HG03066 (cell line): Measurements from ENCODE around the gene ABCA13.

Source experiments
- ATAC-seq: cut with Tn5 transposase; IDR thresholded peaks from one replicate; pipeline ENCODE4 v1.9.1; 2021; ENCODE audit warnings: low read depth; ENCODE audit not compliant: unreplicated experiment

The ABCA13 gene

GRCh38 chr7:48289656-48290055, 118.4 kb downstream of the ABCA13 start:
- no peak for ATAC-seq

DNA sequence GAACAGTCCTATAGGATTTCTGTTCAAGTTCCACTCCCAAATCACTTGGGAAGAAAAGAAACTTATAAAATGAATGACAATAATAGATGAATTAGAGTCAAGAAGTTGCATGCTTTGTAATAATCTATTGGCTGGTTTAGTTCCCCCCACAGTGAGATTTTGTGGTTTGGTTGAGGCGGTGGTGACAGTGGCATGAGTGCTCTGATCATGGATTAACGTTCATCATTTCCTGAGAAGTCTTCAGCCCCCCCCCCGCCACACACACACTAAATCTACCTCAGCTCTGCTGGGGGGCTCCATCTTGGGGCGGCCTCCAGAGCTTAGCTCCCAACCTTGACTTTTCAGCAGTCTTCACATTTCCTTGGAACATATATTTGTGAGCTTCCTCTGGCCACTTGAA, 121.7 kb downstream of the ABCA13 start:
- no peak for ATAC-seq

DNA sequence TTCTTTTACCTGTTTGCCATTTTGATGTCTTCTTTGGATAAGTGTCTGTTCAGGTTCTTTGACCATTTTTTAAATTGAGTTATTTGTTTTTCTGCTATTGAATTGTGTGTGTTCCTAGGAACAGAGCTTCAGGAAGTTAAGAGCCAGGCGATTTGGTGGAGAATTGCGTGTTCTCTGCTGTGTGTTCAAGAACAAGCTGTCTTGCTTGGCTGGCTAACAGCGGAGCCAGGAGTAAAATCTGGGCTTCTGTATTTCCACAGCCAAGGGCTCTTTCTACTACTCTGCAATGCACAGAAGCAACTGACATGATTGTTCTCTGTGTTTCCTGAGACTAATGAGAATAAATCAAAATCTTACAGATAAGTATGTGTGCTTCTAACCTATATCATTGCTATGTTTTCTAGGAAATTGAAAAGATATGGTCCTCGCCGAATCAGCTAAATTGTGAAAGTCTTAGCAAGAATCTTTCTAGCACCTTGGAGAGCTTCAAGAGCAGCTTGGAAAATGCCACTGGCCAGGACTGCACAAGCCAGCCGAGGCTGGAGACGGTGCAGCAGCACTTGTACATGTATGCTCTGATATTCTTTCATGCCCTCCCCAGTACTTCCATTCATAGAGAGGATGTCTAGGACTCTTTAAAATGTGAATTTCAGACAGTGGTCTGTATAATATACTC, 124.2 kb downstream of the ABCA13 start:
- ATAC-seq = no peak

DNA sequence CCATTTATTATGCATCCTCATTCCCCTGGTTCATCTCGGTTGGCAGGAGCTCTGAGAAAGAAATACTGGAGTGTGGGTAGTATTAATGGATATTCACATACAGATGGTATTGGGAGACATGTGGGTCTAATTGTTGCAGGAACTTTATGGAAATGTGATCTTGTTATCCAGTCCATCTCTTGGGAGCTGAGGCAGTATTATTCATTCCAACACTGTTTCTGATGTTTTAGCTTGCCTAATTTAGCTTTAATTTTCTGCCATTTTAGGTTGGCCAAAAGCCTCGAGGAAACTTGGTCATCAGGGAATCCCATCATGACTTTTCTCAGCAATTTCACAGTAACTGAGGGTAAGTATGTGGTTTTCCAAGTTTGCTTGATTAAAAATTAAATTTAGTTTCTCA, 125.7 kb downstream of the ABCA13 start:
- ATAC-seq = no peak

- no peak for ATAC-seq
Observed at GRCh38 chr7:48298779-48299178, 127.5 kb downstream of the ABCA13 start.

- ATAC-seq = peak; percentile 94
Observed at GRCh38 chr7:48299580-48300169, 128.4 kb downstream of the ABCA13 start.

DNA sequence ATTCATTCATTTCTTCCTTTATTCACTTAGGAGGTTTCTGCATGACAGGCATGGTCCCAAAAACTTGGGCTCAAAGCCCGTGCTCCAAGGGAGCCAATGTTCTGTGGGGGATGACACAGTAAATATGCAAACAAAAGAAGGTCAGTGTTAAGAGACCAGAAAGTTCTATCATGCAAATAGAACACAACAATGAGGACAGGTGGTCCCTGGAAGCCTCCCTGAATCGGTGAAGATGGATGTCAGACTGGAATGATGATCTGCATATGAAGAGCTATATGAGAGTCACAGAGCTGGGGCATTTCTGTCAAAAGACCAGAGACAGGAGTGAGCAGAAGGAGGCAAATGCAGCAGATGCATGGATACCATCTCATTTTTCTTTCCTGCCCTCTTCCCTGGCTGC, 129.0 kb downstream of the ABCA13 start:
- no peak for ATAC-seq

- no peak for ATAC-seq
Observed at GRCh38 chr7:48301201-48301600, 129.9 kb downstream of the ABCA13 start.

DNA sequence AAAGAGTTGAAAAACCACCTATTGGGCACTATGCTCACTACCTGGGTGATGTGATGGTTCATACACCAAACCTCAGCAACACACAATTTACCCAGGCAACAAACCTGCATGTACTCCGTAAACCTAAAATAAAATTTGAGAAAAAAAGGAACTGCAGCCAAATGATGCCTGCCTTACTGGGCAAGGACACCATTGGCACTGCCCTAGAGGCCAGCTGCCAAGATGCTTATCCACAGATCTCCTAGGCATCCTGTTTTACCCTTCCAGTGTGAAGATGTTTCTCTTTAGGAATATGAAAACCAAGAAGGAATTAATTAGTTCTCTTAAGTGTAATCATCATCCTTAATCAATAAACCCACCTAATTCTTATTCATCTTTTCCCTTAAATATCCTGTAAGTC, 133.4 kb downstream of the ABCA13 start:
- no peak for ATAC-seq

DNA sequence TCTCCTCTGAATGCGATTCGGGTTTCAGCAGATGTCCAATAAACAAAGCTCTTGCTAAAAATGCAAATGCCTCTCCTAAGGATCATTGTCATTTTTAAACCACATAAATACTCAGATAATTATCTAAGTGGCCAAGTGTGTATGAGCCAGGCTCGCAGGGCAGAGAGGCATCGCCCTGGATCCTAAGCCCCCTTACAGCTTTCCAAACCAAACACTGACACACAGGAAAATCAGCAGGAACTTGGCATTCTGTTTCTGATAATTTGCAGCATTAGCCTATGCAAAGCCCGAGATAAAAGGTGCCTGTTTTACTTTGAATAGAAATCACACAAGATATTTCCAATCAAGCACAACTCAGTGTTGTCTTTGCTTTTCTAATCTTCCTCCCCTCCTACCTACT, 134.4 kb downstream of the ABCA13 start:
- no peak for ATAC-seq

DNA sequence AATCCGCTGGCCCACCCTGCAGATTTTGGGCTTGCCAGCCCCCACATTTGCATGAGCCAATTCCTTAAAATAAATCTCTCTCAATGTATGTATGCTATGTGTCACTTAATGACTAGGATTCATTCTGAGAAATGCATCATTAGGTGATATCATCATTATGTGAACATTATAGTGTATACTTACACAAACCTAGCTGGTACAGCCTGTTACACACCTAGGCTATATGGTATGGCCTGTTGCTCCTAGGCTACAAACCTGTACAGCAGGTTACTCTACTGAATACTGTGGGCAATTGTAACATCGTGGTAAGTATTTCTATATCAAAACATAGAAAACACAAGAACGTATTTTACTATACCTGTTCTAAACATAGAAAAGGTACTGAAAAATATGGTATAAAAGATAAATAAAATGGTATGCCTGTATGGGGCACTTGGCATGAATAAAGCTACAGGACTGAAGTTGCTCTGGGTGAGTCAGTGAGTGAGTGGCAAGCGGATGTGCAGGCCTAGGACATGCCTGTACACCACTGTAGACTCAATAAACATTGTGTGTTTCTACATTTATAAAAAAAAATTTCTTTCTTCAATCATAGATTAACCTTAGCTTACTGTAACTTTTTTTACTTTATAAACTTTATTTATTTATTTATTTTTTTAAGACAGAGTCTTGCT, 135.9 kb downstream of the ABCA13 start:
- ATAC-seq = no peak

- ATAC-seq = no peak
Observed at GRCh38 chr7:48309720-48310119, 138.5 kb downstream of the ABCA13 start.

- no peak for ATAC-seq
Observed at GRCh38 chr7:48311464-48312100, 140.3 kb downstream of the ABCA13 start.

DNA sequence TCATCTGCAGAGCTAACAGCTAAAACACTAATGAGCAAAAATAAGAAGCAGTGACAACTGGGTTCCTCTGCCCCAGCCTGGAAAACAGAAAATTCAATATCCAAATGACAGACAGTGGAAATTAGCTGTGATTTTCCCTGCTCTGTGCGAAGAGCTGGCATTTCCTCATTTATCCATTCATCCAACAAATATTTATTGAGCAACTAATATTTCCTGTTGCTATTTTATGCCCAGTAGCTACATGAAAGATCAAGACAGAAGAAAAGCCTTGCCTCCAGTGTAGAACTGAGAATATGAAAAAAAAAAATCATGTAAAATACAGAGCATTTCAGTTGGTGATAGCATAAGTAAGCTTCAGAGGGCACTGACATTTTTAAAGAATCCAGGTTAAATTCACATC, 140.9 kb downstream of the ABCA13 start:
- ATAC-seq = no peak

DNA sequence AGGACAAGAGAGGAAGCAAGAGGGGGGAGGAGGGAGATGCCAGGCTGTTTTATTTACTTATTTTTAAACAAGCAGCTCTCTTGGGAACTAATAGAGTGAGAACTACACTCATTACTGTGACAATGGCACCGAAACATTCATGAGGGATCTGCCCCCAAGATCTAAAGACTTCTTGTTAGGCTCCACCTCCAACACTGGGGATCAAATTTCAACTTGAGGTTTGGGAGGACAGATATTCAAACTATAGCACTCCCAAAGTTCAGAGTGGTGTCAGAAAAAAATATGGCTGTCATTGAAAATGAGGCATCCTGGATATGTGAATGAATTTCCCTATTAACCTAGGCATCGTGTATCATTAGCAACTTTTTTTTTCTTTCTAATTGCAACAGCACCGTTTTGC, 145.5 kb downstream of the ABCA13 start:
- no peak for ATAC-seq

- ATAC-seq = no peak
Observed at GRCh38 chr7:48317360-48317759, 146.1 kb downstream of the ABCA13 start.

DNA sequence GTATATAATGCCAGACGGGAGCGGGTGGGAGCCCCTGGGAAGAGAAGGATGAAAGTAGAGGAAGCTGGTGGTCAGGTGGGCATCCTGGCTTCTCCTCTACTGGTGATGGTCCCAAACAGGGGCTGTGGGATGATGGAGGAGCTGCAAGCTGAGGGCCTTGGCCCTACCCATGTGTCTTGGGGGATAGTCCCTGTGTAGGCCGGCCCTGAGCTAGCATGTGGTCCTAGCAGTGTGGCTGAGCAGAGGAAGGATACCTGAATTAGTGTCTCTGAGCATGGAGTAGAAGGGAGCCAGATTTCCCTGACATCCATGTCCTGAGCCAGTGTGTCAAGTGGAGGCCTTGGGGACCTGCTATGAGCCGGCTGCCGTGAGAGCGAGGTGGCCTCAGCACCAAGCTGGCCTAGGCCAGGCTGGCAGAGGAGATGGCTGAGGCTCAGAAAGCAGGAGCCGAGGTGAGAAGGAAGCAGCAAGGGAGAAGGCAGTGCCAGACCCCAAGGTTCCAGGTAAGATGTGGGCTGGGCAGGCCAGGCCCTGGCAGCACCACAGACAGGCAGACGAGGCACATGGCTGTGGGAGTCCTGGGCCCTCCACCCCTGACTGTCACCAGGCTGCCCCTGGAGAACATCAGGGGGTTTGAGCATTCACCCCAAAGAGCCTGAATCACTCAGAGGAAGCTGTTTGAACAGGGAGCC, 150.2 kb downstream of the ABCA13 start:
- ATAC-seq = no peak

DNA sequence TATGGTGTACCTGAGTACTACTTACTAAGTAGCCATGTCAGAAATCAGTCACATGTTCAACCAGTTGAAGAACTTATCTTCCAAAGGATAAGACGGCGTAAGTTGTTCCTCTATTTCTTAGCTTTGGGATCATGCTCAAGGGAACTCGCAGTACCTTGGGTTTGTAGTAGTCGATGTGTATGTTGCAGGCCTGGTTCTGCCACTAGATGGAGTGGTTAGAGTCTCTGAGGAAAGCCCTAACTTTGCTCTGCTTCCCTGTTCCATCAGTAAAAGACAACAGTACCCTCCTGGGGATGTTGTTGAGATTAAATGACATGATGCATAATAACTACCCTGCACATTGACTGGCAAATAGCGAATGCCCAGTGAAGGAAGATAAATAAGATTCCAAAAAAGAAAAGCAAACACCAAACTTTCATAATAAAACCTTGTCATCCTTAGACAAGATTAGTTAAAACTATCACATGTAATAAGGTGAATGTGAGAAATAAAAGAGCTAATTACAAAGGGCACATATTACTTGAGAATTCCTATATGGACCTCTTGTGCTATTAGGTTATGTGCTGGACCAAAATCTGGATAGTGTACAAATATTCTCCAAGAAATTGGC, 165.9 kb downstream of the ABCA13 start:
- no peak for ATAC-seq

DNA sequence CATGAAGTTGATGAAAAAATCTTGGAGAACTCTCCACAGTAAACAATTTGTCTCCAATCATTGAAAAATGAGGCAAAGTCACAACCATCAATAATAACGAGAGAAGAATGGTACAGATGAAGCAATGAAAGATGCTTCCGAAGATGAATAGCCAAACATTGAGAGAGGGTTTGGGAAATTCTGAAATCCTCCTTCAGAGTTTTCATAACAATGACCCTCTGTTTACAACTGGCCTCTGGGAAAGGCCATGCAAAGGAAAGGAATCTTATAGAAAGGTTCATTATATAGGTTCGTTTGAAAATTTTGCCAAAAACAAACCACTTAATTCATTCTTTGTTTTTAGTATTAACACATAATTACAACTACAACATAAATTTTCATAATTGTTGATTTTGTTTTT, 166.5 kb downstream of the ABCA13 start:
- ATAC-seq = no peak

DNA sequence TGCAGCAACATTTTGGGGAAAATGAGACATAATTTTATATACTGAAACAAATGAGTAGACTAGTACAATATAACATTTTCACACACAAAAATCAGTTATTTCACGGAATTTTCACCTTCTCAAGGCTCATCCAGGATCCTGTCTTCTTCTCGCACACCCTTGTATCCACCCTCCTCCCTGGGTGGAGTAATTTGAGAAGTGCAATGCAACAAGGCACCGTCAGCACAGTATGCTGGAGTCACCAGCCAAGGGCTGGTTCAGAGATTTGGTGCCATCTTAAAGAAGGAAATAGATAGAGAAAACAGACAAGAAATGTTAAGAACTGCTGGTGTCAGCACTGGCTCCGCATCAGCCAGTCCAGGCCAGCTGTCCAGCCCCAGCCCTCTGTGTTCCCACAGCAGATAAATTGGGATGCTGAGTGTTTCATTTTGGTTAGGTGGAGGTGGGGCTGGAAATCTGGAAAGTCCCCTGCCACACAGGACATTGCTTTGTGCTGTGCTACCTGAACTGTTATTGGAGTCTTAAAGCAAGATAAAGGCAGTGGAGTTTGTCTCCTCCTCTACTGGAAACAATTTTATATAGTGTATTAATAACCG, 176.1 kb downstream of the ABCA13 start:
- no peak for ATAC-seq
